CD14-positive monocyte (primary cell): ENCODE data around the gene GPM6B. TPM values are rescaled to one million over a fixed set of nuclear protein-coding genes. Genes with fewer than 3 reads are reported as not detected.

Experiments used
- DNase-seq, 3 donors: peaks; one replicate each; pipeline ENCODE4 v3.0.0-alpha.2; 2011 to 2022
- H2AFZ ChIP-seq: 2 replicates; pipeline ENCODE4 v1.6.0; 2012; ENCODE audit warnings: mild to moderate bottlenecking, low read depth, low read length, inconsistent platforms; ENCODE audit not compliant: insufficient read depth, poor library complexity, severe bottlenecking
- H3K27ac ChIP-seq, 2 donors: 1 replicate in 1 of 2; 2 replicates in 1 of 2; pipeline ENCODE4 v1.5.1; 2012 to 2013; ENCODE audit warnings: low read length in 2 of 2, control low read depth in 1 of 2, inconsistent platforms in 1 of 2, low read depth in 1 of 2, mild to moderate bottlenecking in 1 of 2
- H3K27me3 ChIP-seq, 2 donors: one replicate each; pipeline versions ENCODE4 v1.6.0 to v1.6.1; 2011 to 2013; ENCODE audit warnings: low read length in 2 of 2; ENCODE audit not compliant: control insufficient read depth in 2 of 2, insufficient read depth in 2 of 2
- H3K36me3 ChIP-seq, 2 donors: replicated peaks in 1 of 2; 1 replicate in 1 of 2; 2 replicates in 1 of 2; pipeline versions ENCODE4 v1.5.1 to v1.6.1; 2012 to 2013; ENCODE audit warnings: low read length in 2 of 2, control low read depth in 1 of 2, inconsistent platforms in 1 of 2, mild to moderate bottlenecking in 1 of 2; ENCODE audit not compliant: insufficient read depth in 2 of 2, control insufficient read depth in 1 of 2
- H3K4me1 ChIP-seq, 2 donors: 1 replicate in 1 of 2; 2 replicates in 1 of 2; pipeline versions ENCODE4 v1.5.1 to v1.6.1; 2012 to 2013; ENCODE audit warnings: low read length in 2 of 2, control low read depth in 1 of 2, inconsistent platforms in 1 of 2, mild to moderate bottlenecking in 1 of 2, moderate library complexity in 1 of 2; ENCODE audit not compliant: insufficient read depth in 2 of 2, control insufficient read depth in 1 of 2
- H3K4me2 ChIP-seq: replicated peaks from 2 replicates; pipeline ENCODE3; 2012; ENCODE audit warnings: low read length, moderate library complexity, mild to moderate bottlenecking; ENCODE audit not compliant: poor library complexity, severe bottlenecking; ENCODE audit errors: extremely low read depth
- H3K4me3 ChIP-seq, 3 experiments: fragments of 200-600 bp in 1 of 3; sonication (generic) in 1 of 3; replicated peaks in 1 of 3; 1 replicate in 2 of 3; 2 replicates in 1 of 3; pipeline ENCODE4 v1.5.1; 2011 to 2013; ENCODE audit warnings: low read length in 3 of 3, mild to moderate bottlenecking in 3 of 3, control low read depth in 2 of 3, low read depth in 2 of 3, inconsistent platforms in 1 of 3, moderate library complexity in 1 of 3
- H3K79me2 ChIP-seq: 2 replicates; pipeline ENCODE4 v1.6.0; 2012; ENCODE audit warnings: mild to moderate bottlenecking, control low read depth, inconsistent platforms, low read length, moderate library complexity; ENCODE audit not compliant: insufficient read depth
- H3K9ac ChIP-seq: 2 replicates; pipeline ENCODE4 v1.6.0; 2017; ENCODE audit warnings: low read length, mild to moderate bottlenecking; ENCODE audit not compliant: insufficient read depth, poor library complexity, severe bottlenecking
- H3K9me3 ChIP-seq, 2 donors: replicated peaks in 1 of 2; 1 replicate in 1 of 2; 2 replicates in 1 of 2; pipeline versions ENCODE4 v1.5.1 to v1.6.1; 2012 to 2013; ENCODE audit warnings: low read length in 2 of 2, control low read depth in 1 of 2; ENCODE audit not compliant: control insufficient read depth in 1 of 2, insufficient read depth in 1 of 2
- H4K20me1 ChIP-seq: 2 replicates; pipeline ENCODE4 v1.6.0; 2012; ENCODE audit warnings: mild to moderate bottlenecking, low read length, control low read depth, moderate library complexity; ENCODE audit not compliant: insufficient read depth
- H3K27ac Mint-ChIP-seq, 7 donors: one replicate each; pipeline ENCODE4 v1.8.0; 2020; ENCODE audit warnings: mild to moderate bottlenecking in 7 of 7, mixed read lengths in 7 of 7, moderate library complexity in 6 of 7, inconsistent platforms in 2 of 7
- H3K27me3 Mint-ChIP-seq, 3 donors: one replicate each; pipeline ENCODE4 v1.8.0; 2021 to 2022; ENCODE audit warnings: low read depth in 3 of 3, mild to moderate bottlenecking in 3 of 3, mixed read lengths in 3 of 3, moderate library complexity in 3 of 3, inconsistent platforms in 1 of 3
- H3K36me3 Mint-ChIP-seq, 2 donors: one replicate each; pipeline ENCODE4 v1.8.0; 2020; ENCODE audit warnings: mixed read lengths in 2 of 2, inconsistent platforms in 1 of 2, mild to moderate bottlenecking in 1 of 2
- H3K4me1 Mint-ChIP-seq: one replicate; pipeline ENCODE4 v1.8.0; 2020; ENCODE audit warnings: mild to moderate bottlenecking, mixed read lengths
- H3K4me3 Mint-ChIP-seq, 2 donors: one replicate each; pipeline ENCODE4 v1.8.0; 2020; ENCODE audit warnings: mild to moderate bottlenecking in 2 of 2, mixed read lengths in 2 of 2, moderate library complexity in 1 of 2
- H3K9me3 Mint-ChIP-seq, 7 donors: one replicate each; pipeline ENCODE4 v1.8.0; 2020 to 2022; ENCODE audit warnings: mixed read lengths in 7 of 7, mild to moderate bottlenecking in 6 of 7, moderate library complexity in 6 of 7, inconsistent platforms in 2 of 7
- WGBS: methylation state at CpG from one replicate; pipeline ENCODE4 v1.1.5; 2013; ENCODE audit warnings: missing lambda C conversion rate; ENCODE audit not compliant: insufficient coverage; 5-methylcytosine and 5-hydroxymethylcytosine counted together
- intact Hi-C, 2 donors: fragments of 100-400 bp; cut with micrococcal nuclease; formaldehyde crosslinking; loops; one replicate each; pipeline versions ENCODE4 v1.15.0 to v1.15.1; 2023
- polyA plus RNA-seq, 3 donors: library from polyadenylated mRNA; depleted of rRNA in 1 of 3; unstranded in 2 of 3; stranded (reverse) in 1 of 3; fragments of 300-500 nt in 2 of 3; fragments of >200 nt in 1 of 3; fragmentation: Illumina TruSeq in 2 of 3; gene quantifications; 1 replicate in 2 of 3; 2 replicates in 1 of 3; pipeline ENCODE4 v1.2.3, GENCODE V29; 2012 to 2021
- TF ChIP-seq, protein P1 (sequence below): fragments of 200-600 bp; IDR thresholded peaks from one replicate; pipeline ENCODE4 v1.8.0; 2022; ENCODE audit warnings: antibody characterized with exemption, mild to moderate bottlenecking

Gene GPM6B
- polyA plus RNA-seq, 3 donors, result not detected

DNA sequence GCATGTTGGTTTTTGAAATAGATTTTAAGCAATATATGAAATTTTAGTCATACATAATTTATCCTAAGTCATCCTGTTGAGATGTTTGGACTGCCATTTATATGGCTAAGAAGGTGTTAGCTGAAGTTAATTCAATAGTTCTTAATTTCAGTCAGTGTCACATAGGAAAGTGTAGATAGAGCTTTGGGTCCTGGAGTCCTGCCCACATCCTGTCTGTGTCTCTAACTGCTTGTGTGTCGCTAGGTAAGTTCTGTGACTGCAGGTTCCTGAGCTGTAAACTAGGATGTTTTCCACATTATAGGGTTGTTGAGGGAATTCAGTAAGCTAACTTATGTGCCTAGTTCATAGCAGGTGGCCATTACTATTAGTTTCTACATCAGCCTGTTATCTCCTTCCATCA is 61.6 kb downstream of the GPM6B start:
- Histone ChIP-seq H4K20me1 (no peaks in the 10 kb centered on the region), H3K27ac (peak overlapping the region in 1 of 2 donors; percentile 43), H3K9ac (no peak overlapping the region), H3K27me3 (no peaks in the 10 kb centered on the region), H3K36me3 (peaks cover 5% of the 10 kb centered on the region in 2 donors), H3K4me2 (no peak overlapping the region), H3K9me3 (no peaks in the 10 kb centered on the region), H3K4me1 (peaks cover 46 to 50% of the 10 kb centered on the region in 2 donors), H2AFZ (no peak overlapping the region), H3K4me3 (no peak overlapping the region), H3K79me2 (peaks cover 4% of the 10 kb centered on the region)
- TF ChIP-seq, protein P1, sequence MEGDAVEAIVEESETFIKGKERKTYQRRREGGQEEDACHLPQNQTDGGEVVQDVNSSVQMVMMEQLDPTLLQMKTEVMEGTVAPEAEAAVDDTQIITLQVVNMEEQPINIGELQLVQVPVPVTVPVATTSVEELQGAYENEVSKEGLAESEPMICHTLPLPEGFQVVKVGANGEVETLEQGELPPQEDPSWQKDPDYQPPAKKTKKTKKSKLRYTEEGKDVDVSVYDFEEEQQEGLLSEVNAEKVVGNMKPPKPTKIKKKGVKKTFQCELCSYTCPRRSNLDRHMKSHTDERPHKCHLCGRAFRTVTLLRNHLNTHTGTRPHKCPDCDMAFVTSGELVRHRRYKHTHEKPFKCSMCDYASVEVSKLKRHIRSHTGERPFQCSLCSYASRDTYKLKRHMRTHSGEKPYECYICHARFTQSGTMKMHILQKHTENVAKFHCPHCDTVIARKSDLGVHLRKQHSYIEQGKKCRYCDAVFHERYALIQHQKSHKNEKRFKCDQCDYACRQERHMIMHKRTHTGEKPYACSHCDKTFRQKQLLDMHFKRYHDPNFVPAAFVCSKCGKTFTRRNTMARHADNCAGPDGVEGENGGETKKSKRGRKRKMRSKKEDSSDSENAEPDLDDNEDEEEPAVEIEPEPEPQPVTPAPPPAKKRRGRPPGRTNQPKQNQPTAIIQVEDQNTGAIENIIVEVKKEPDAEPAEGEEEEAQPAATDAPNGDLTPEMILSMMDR, result no peak
- no CpG with 5 or more reads among the region's 1 CpG for WGBS
- Mint-ChIP-seq H3K27ac (peak overlapping the region in 6 of 7 donors; percentile 55 to 78 (median 66)), H3K27me3 (peaks cover 0 to 3% (median 0%) of the 10 kb centered on the region in 3 donors), H3K36me3 (peaks cover 9 to 10% of the 10 kb centered on the region in 2 donors), H3K4me1 (peaks cover 49% of the 10 kb centered on the region), H3K4me3 (no peak overlapping the region), H3K9me3 (peaks cover 0 to 3% (median 0%) of the 10 kb centered on the region in 7 donors)
- DNase-seq, result no peak
- intact Hi-C loops, result no loop called here

DNA sequence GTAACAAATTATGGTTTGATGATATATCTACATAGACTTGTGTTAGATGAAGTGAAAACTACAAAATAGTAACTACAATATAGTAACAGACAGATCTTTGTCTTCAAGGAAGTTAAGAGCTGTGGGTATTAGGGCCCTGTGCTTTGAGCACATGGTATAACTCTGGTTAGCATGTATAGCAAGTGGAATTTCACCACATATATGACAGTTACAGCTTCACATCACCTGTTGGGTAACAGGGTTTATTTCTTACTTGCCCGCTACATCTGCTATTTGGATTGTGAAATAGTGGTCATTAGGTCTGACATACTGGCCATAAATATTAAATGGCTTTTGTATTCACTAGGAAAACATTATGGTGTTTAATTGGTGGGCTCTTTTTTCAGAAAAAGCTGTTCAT is 62.1 kb downstream of the GPM6B start:
- no peak overlapping the region for H3K4me3 Mint-ChIP-seq
- H4K20me1 ChIP-seq, result no peaks in the 10 kb centered on the region
- no peaks in the 10 kb centered on the region for H3K9me3 ChIP-seq
- DNase-seq, result peak; percentile 36 to 67 (median 65)
- H3K9ac ChIP-seq, result no peak overlapping the region
- peaks cover 4% of the 10 kb centered on the region for H3K79me2 ChIP-seq
- no peak overlapping the region for H3K4me2 ChIP-seq
- H3K4me1 Mint-ChIP-seq, result peaks cover 45% of the 10 kb centered on the region
- H3K27ac Mint-ChIP-seq, result peak overlapping the region in 6 of 7 donors; percentile 11 to 66 (median 50)
- no peak overlapping the region for H2AFZ ChIP-seq
- peaks cover 0 to 3% (median 0%) of the 10 kb centered on the region in 7 donors for H3K9me3 Mint-ChIP-seq
- intact Hi-C loops, result no loop called here
- peaks cover 9 to 10% of the 10 kb centered on the region in 2 donors for H3K36me3 Mint-ChIP-seq
- H3K4me1 ChIP-seq, result peaks cover 42 to 45% of the 10 kb centered on the region in 2 donors
- peaks cover 5% of the 10 kb centered on the region in 2 donors for H3K36me3 ChIP-seq
- no peak overlapping the region for H3K27ac ChIP-seq
- H3K4me3 ChIP-seq, result no peak overlapping the region
- no CpG with 5 or more reads among the region's 1 CpG for WGBS
- TF ChIP-seq, protein P1, result no peak
- no peaks in the 10 kb centered on the region for H3K27me3 ChIP-seq
- H3K27me3 Mint-ChIP-seq, result peaks cover 0 to 3% (median 0%) of the 10 kb centered on the region in 3 donors
